ENCODE data around the gene MCCC1. TPM values are rescaled to one million over a fixed set of nuclear protein-coding genes. Genes with fewer than 3 reads are reported as not detected.

MCCC1 gene
- total RNA-seq, 1 experiment from 2014 or later = 42.8 TPM

DNA sequence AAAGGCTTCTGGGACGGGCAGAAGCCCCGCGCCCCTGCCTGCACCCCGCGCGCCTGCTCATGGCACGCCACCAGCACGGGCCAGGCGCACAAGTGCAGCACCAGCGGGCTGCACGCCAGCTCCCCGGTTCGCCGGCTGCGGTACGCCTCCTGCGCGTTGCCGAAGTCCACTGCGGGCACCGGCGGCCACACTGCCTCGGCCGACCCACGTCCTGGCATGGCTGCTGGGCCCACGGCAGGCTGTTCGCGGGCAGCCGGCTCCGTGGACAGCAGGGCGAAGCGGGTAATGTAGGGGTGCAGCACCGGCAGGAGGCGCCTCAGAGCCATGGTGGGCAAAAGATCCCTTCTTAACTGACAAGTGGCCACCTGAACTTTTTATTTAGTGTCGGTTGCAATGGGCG is 34.8 kb downstream of the MCCC1 start:
- no TSS peak for BruUV-seq (replicated peaks)
- POLR2A ChIA-PET = no interaction called here
- H3K36me3 ChIP-seq (ENCODE audit: control insufficient read depth, insufficient read depth, low read length) = no peaks in the 10 kb centered on the region

GRCh38 chr3:183061391-183062172 is 37.7 kb downstream of the MCCC1 start:
- Histone ChIP-seq H3K27me3 (replicated peaks; ENCODE audit: control insufficient read depth, insufficient read depth, low read length) (no peaks in the 10 kb centered on the region), H3K4me3 (ENCODE audit: low read depth, low read length) (no peak overlapping the region), H3K9me3 (no peaks in the 10 kb centered on the region; the same call in 1 of the 2 replicates), H3K4me1 (no peaks in the 10 kb centered on the region), H3K36me3 (ENCODE audit: control insufficient read depth, insufficient read depth, low read length) (no peaks in the 10 kb centered on the region)
- Mint-ChIP-seq H3K27ac (ENCODE audit: unreplicated experiment) (no peak overlapping the region), H3K4me1 (ENCODE audit: low read depth, unreplicated experiment) (no peaks in the 10 kb centered on the region), H3K4me3 (ENCODE audit: unreplicated experiment) (no peak overlapping the region), H3K36me3 (ENCODE audit: insufficient read depth, unreplicated experiment) (peaks cover 7% of the 10 kb centered on the region), H3K9me3 (ENCODE audit: unreplicated experiment) (no peaks in the 10 kb centered on the region), H3K27me3 (ENCODE audit: insufficient read depth, unreplicated experiment) (no peaks in the 10 kb centered on the region)
- intact Hi-C loops (cut with micrococcal nuclease; ENCODE audit: unreplicated experiment) = no loop called here
- no TSS peak for BruUV-seq (replicated peaks)
- DNase-seq = no peak
- CTCF ChIA-PET = no interaction called here
- POLR2A ChIA-PET = no interaction called here
- no peak for TF ChIP-seq CTCF (IDR thresholded peaks at IDR 0.05; ENCODE audit: insufficient read depth in 1 of 2, low read depth in 1 of 2, low read length in 1 of 2, severe bottlenecking in 1 of 2, unreplicated experiment in 1 of 2)

More for the DNA sequence above, 34.8 kb downstream of the MCCC1 start:
- peaks cover 7% of the 10 kb centered on the region for H3K36me3 Mint-ChIP-seq (ENCODE audit: insufficient read depth, unreplicated experiment)
- H3K4me1 Mint-ChIP-seq (ENCODE audit: low read depth, unreplicated experiment) = no peaks in the 10 kb centered on the region
- H3K27ac Mint-ChIP-seq (ENCODE audit: unreplicated experiment) = no peak overlapping the region
- H3K4me3 Mint-ChIP-seq (ENCODE audit: unreplicated experiment) = no peak overlapping the region
- Histone ChIP-seq H3K4me1 (peaks cover 7% of the 10 kb centered on the region; the same call in 1 of the 2 replicates), H3K9me3 (no peaks in the 10 kb centered on the region), H3K27me3 (replicated peaks; ENCODE audit: control insufficient read depth, insufficient read depth, low read length) (no peaks in the 10 kb centered on the region), H3K4me3 (ENCODE audit: low read depth, low read length) (no peak overlapping the region)
- intact Hi-C loops (cut with micrococcal nuclease; ENCODE audit: unreplicated experiment) = no loop called here
- DNase-seq = no peak
- no peaks in the 10 kb centered on the region for H3K9me3 Mint-ChIP-seq (ENCODE audit: unreplicated experiment)
- CTCF ChIA-PET = no interaction called here
- no peaks in the 10 kb centered on the region for H3K27me3 Mint-ChIP-seq (ENCODE audit: insufficient read depth, unreplicated experiment)
- TF ChIP-seq CTCF (IDR thresholded peaks at IDR 0.05; ENCODE audit: insufficient read depth in 1 of 2, low read depth in 1 of 2, low read length in 1 of 2, severe bottlenecking in 1 of 2, unreplicated experiment in 1 of 2) = no peak

DNA sequence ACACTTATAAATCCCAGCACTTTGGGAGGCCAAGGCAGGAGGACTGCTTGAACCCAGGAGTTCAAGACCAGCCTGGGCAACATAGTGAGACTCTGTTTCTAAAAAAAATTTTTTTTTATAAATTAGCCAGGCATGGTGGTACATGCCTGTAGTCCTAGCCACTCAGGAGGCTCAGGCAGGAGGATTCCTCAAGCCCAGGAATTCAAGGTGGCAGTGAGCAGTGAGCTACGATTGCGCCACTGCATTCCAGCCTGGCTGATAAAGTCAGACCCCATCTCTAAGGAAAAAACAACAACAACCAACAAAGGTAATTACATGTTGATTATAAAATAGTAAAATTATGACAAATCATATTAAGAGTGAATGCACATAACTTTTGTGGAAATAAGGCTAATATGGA is 40.9 kb downstream of the MCCC1 start:
- peak in 1 of 2 experiments; percentile 23 for DNase-seq
- Histone ChIP-seq H3K9me3 (no peaks in the 10 kb centered on the region; the same call in 1 of the 2 replicates), H3K4me1 (no peaks in the 10 kb centered on the region), H3K4me3 (ENCODE audit: low read depth, low read length) (no peak overlapping the region), H3K36me3 (ENCODE audit: control insufficient read depth, insufficient read depth, low read length) (no peaks in the 10 kb centered on the region), H3K27me3 (replicated peaks; ENCODE audit: control insufficient read depth, insufficient read depth, low read length) (no peaks in the 10 kb centered on the region)
- intact Hi-C loops (cut with micrococcal nuclease; ENCODE audit: unreplicated experiment) = no loop called here
- no TSS peak for BruUV-seq (replicated peaks)
- CTCF ChIA-PET = no interaction called here
- Mint-ChIP-seq H3K27me3 (ENCODE audit: insufficient read depth, unreplicated experiment) (no peaks in the 10 kb centered on the region), H3K9me3 (ENCODE audit: unreplicated experiment) (no peaks in the 10 kb centered on the region), H3K27ac (ENCODE audit: unreplicated experiment) (no peak overlapping the region), H3K36me3 (ENCODE audit: insufficient read depth, unreplicated experiment) (no peaks in the 10 kb centered on the region), H3K4me1 (ENCODE audit: low read depth, unreplicated experiment) (no peaks in the 10 kb centered on the region), H3K4me3 (ENCODE audit: unreplicated experiment) (no peak overlapping the region)
- TF ChIP-seq CTCF (IDR thresholded peaks at IDR 0.05; ENCODE audit: insufficient read depth in 1 of 2, low read depth in 1 of 2, low read length in 1 of 2, severe bottlenecking in 1 of 2, unreplicated experiment in 1 of 2) = no peak
- POLR2A ChIA-PET = interaction anchor here (0.6 kb wide), 1 partner anchor 59 kb away, joined by 3 read pairs; no protein-coding TSS in a partner anchor

All from Caco-2 (cell line).